ENCODE data around the gene MYOC. TPM values are rescaled to one million over a fixed set of nuclear protein-coding genes. Genes with fewer than 3 reads are reported as not detected.
"Not testable (repeated sequence)": the region's sequence is repeated elsewhere in the genome, so short reads cannot be mapped to it uniquely, and the experiment has no call there.

Gene MYOC
- polyA plus RNA-seq, 4 donors = 0.14 to 0.19 (median 0.18) TPM

GRCh38 chr1:171613282-171613681 lies 39.2 kb downstream of the MYOC start:
- no peak for DNase-seq (ENCODE audit: low read depth in 4 of 4, low spot score in 3 of 4)

GRCh38 chr1:171611306-171611705 lies 41.2 kb downstream of the MYOC start:
- no peak for DNase-seq (ENCODE audit: low read depth in 4 of 4, low spot score in 3 of 4)

- DNase-seq (ENCODE audit: low read depth in 4 of 4, low spot score in 3 of 4) = no peak
Observed at GRCh38 chr1:171610385-171610784, 42.1 kb downstream of the MYOC start.

GRCh38 chr1:171606402-171606941 lies 46.0 kb downstream of the MYOC start:
- no peak for DNase-seq (ENCODE audit: low read depth in 4 of 4, low spot score in 3 of 4)

GRCh38 chr1:171603042-171603441 lies 49.4 kb downstream of the MYOC start:
- not testable (repeated sequence) for DNase-seq (ENCODE audit: low read depth in 4 of 4, low spot score in 3 of 4)

- DNase-seq (ENCODE audit: low read depth in 4 of 4, low spot score in 3 of 4) = no peak
Observed at GRCh38 chr1:171600862-171601261, 51.6 kb downstream of the MYOC start.

- not testable (repeated sequence) for DNase-seq (ENCODE audit: low read depth in 4 of 4, low spot score in 3 of 4)
Observed at GRCh38 chr1:171600310-171600709, 52.2 kb downstream of the MYOC start.

GRCh38 chr1:171597203-171597602 lies 55.3 kb downstream of the MYOC start:
- no peak for DNase-seq (ENCODE audit: low read depth in 4 of 4, low spot score in 3 of 4)

GRCh38 chr1:171596705-171597104 lies 55.8 kb downstream of the MYOC start:
- DNase-seq (ENCODE audit: low read depth in 4 of 4, low spot score in 3 of 4) = no peak

- no peak for DNase-seq (ENCODE audit: low read depth in 4 of 4, low spot score in 3 of 4)
Observed at GRCh38 chr1:171596119-171596518, 56.4 kb downstream of the MYOC start.

- DNase-seq (ENCODE audit: low read depth in 4 of 4, low spot score in 3 of 4) = peak in 1 of 4 donors; percentile 24
Observed at GRCh38 chr1:171595324-171595723, 57.2 kb downstream of the MYOC start.

- no peak for DNase-seq (ENCODE audit: low read depth in 4 of 4, low spot score in 3 of 4)
Observed at GRCh38 chr1:171590022-171590421, 62.5 kb downstream of the MYOC start.

- DNase-seq (ENCODE audit: low read depth in 4 of 4, low spot score in 3 of 4) = no peak
Observed at GRCh38 chr1:171588230-171588629, 64.3 kb downstream of the MYOC start.

- no peak for DNase-seq (ENCODE audit: low read depth in 4 of 4, low spot score in 3 of 4)
Observed at GRCh38 chr1:171585715-171586114, 66.8 kb downstream of the MYOC start.

Other genes starting within 250 kb of the MYOC start
- 100 to 1,000 TPM in 3 of 4 donors, 10 to 100 TPM in 1; 92.6 to 139 (median 133) TPM for gene PRRC2C, start 167.2 kb downstream of the MYOC start, polyA plus RNA-seq (ENCODE audit: insufficient read length in 4 of 4)
- under 1 TPM in 3 of 4 donors, not detected in 1; 0.37 to 0.61 (median 0.52) TPM for gene MYOCOS, start 30.4 kb downstream of the MYOC start, polyA plus RNA-seq (ENCODE audit: insufficient read length in 4 of 4)
- 10 to 100 TPM; 16.6 to 19.3 (median 17.3) TPM for gene VAMP4, start 89.4 kb upstream of the MYOC start, polyA plus RNA-seq (ENCODE audit: insufficient read length in 4 of 4)
- gene METTL13, start 129.0 kb upstream of the MYOC start, polyA plus RNA-seq (ENCODE audit: insufficient read length in 4 of 4) = 10 to 100 TPM; 30.5 to 39.5 (median 33.3) TPM
- 1 to 10 TPM; 3.8 to 6.6 (median 4.6) TPM for gene DNM3, start 188.8 kb upstream of the MYOC start, polyA plus RNA-seq (ENCODE audit: insufficient read length in 4 of 4)